H1 (cell line): Measurements from ENCODE around the gene ZNF648. TPM values are rescaled to one million over a fixed set of nuclear protein-coding genes. Genes with fewer than 3 reads are reported as not detected.

ENCODE experiments used
- ASH2L ChIP-seq: fragments of 200-600, 300-600 bp; sonication (generic); IDR thresholded peaks from one replicate; pipeline ENCODE4 v1.7.1; 2017; ENCODE audit warnings: low read length
- CHD1 ChIP-seq: IDR thresholded peaks from 2 replicates; pipeline ENCODE4 v1.6.1; 2012; ENCODE audit warnings: low read depth, low read length, improper control_type of control experiment
- KDM4A ChIP-seq: IDR thresholded peaks from one replicate; pipeline ENCODE4 v1.7.1; 2012; ENCODE audit warnings: low read depth, mild to moderate bottlenecking, moderate library complexity, low read length, inconsistent platforms; ENCODE audit not compliant: severe bottlenecking
- KDM5A ChIP-seq: fragments of 200-600 bp; IDR thresholded peaks from 2 replicates; pipeline ENCODE4 v1.7.1; 2012; ENCODE audit warnings: mild to moderate bottlenecking, low read length, inconsistent platforms, mixed read lengths
- RNF2 ChIP-seq: fragments of 200-900, 300-1000 bp; sonication (generic); IDR thresholded peaks from 2 replicates; pipeline ENCODE4 v1.7.1; 2016; ENCODE audit warnings: borderline replicate concordance, low read depth, mild to moderate bottlenecking, antibody characterized with exemption, low read length; ENCODE audit not compliant: poor library complexity, severe bottlenecking; ENCODE audit errors: missing control alignments
- YY1 ChIP-seq: IDR thresholded peaks from 2 replicates; pipeline ENCODE4 v1.6.1; 2011; ENCODE audit warnings: low read depth, mild to moderate bottlenecking, low read length
- polyA plus RNA-seq, 7 experiments: library from polyadenylated mRNA; depleted of rRNA in 3 of 7; stranded (reverse) in 5 of 7; unstranded in 2 of 7; fragments of >200 nt in 5 of 7; fragments of 200-250 nt in 2 of 7; gene quantifications; 1 replicate in 5 of 7; 2 replicates in 1 of 7; 4 replicates in 1 of 7; pipeline versions ENCODE4 v1.2.1 to v1.2.3, GENCODE V29; 2011 to 2013; ENCODE audit warnings: missing spikeins in 2 of 7, mixed read lengths in 2 of 7
- total RNA-seq: library from RNA; stranded (reverse); fragmentation: NEBNext Ultra II Directional; extraction: Animal tissue kit (Norgen Biotek cat#: 25700); gene quantifications from 2 replicates; pipeline ENCODE4 v1.2.1, GENCODE V29; 2021
- TF ChIP-seq, protein P1 (sequence below): fragments of 300-600 bp; sonication (generic); IDR thresholded peaks from 2 replicates; pipeline ENCODE4 v1.7.1; 2012; ENCODE audit warnings: low read length, moderate library complexity, mild to moderate bottlenecking, inconsistent platforms; ENCODE audit not compliant: insufficient replicate concordance
- TF ChIP-seq, protein P2 (sequence below): IDR thresholded peaks from 2 replicates; pipeline ENCODE4 v1.6.1; 2011; ENCODE audit warnings: low read depth, mild to moderate bottlenecking, low read length; ENCODE audit not compliant: insufficient read depth

The ZNF648 gene
- total and polyA plus RNA-seq, 2 of the 8 experiments (the other 6 are each of a cell fraction or from before 2014, with no cell fraction given) = 0.20 to 0.53 TPM

DNA sequence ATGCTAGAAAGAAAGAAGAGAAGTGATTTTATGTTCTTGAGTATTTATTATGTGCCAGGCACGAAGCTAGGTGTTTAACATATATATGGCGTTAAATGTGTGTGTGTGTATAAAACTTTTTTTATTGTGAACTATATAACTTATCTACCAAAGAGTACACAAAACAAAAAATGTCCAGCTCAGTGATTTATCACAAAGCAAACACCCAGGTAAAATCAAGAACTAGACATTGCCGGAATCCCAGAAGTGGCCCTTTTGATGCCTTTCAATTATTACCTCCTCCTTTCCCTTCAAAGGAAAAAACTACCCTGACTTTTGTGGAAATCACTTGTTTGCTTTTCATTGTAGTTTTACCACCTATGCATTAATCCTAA lies 40.5 kb upstream of the ZNF648 start (continued):
- TF ChIP-seq, protein P1, sequence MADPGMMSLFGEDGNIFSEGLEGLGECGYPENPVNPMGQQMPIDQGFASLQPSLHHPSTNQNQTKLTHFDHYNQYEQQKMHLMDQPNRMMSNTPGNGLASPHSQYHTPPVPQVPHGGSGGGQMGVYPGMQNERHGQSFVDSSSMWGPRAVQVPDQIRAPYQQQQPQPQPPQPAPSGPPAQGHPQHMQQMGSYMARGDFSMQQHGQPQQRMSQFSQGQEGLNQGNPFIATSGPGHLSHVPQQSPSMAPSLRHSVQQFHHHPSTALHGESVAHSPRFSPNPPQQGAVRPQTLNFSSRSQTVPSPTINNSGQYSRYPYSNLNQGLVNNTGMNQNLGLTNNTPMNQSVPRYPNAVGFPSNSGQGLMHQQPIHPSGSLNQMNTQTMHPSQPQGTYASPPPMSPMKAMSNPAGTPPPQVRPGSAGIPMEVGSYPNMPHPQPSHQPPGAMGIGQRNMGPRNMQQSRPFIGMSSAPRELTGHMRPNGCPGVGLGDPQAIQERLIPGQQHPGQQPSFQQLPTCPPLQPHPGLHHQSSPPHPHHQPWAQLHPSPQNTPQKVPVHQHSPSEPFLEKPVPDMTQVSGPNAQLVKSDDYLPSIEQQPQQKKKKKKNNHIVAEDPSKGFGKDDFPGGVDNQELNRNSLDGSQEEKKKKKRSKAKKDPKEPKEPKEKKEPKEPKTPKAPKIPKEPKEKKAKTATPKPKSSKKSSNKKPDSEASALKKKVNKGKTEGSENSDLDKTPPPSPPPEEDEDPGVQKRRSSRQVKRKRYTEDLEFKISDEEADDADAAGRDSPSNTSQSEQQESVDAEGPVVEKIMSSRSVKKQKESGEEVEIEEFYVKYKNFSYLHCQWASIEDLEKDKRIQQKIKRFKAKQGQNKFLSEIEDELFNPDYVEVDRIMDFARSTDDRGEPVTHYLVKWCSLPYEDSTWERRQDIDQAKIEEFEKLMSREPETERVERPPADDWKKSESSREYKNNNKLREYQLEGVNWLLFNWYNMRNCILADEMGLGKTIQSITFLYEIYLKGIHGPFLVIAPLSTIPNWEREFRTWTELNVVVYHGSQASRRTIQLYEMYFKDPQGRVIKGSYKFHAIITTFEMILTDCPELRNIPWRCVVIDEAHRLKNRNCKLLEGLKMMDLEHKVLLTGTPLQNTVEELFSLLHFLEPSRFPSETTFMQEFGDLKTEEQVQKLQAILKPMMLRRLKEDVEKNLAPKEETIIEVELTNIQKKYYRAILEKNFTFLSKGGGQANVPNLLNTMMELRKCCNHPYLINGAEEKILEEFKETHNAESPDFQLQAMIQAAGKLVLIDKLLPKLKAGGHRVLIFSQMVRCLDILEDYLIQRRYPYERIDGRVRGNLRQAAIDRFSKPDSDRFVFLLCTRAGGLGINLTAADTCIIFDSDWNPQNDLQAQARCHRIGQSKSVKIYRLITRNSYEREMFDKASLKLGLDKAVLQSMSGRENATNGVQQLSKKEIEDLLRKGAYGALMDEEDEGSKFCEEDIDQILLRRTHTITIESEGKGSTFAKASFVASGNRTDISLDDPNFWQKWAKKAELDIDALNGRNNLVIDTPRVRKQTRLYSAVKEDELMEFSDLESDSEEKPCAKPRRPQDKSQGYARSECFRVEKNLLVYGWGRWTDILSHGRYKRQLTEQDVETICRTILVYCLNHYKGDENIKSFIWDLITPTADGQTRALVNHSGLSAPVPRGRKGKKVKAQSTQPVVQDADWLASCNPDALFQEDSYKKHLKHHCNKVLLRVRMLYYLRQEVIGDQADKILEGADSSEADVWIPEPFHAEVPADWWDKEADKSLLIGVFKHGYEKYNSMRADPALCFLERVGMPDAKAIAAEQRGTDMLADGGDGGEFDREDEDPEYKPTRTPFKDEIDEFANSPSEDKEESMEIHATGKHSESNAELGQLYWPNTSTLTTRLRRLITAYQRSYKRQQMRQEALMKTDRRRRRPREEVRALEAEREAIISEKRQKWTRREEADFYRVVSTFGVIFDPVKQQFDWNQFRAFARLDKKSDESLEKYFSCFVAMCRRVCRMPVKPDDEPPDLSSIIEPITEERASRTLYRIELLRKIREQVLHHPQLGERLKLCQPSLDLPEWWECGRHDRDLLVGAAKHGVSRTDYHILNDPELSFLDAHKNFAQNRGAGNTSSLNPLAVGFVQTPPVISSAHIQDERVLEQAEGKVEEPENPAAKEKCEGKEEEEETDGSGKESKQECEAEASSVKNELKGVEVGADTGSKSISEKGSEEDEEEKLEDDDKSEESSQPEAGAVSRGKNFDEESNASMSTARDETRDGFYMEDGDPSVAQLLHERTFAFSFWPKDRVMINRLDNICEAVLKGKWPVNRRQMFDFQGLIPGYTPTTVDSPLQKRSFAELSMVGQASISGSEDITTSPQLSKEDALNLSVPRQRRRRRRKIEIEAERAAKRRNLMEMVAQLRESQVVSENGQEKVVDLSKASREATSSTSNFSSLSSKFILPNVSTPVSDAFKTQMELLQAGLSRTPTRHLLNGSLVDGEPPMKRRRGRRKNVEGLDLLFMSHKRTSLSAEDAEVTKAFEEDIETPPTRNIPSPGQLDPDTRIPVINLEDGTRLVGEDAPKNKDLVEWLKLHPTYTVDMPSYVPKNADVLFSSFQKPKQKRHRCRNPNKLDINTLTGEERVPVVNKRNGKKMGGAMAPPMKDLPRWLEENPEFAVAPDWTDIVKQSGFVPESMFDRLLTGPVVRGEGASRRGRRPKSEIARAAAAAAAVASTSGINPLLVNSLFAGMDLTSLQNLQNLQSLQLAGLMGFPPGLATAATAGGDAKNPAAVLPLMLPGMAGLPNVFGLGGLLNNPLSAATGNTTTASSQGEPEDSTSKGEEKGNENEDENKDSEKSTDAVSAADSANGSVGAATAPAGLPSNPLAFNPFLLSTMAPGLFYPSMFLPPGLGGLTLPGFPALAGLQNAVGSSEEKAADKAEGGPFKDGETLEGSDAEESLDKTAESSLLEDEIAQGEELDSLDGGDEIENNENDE = no peak
- TF ChIP-seq, protein P2, sequence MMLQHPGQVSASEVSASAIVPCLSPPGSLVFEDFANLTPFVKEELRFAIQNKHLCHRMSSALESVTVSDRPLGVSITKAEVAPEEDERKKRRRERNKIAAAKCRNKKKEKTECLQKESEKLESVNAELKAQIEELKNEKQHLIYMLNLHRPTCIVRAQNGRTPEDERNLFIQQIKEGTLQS = no peak
- TF ChIP-seq RNF2 (no peak), KDM5A (no peak), YY1 (no peak), CHD1 (no peak), KDM4A (no peak), ASH2L (no peak)
- TF ChIP-seq, all 59 proteins: peak for 0
